ENCODE measurements around the gene PLD1.
A peak's percentile ranks its signal among the peaks of the same experiment; 100 is the strongest.
"Not testable (repeated sequence)": the region's sequence is repeated elsewhere in the genome, so short reads cannot be mapped to it uniquely, and the experiment has no call there.

PLD1 gene

GRCh38 chr3:171660188-171660587 lies 150.1 kb downstream of the PLD1 start:
- DNase-seq (ENCODE audit: low spot score) = no peak

GRCh38 chr3:171658841-171659240 lies 151.4 kb downstream of the PLD1 start:
- DNase-seq (ENCODE audit: low spot score) = no peak

GRCh38 chr3:171654809-171655208 lies 155.5 kb downstream of the PLD1 start:
- DNase-seq (ENCODE audit: low spot score) = no peak

- DNase-seq (ENCODE audit: low spot score) = no peak
Measured at GRCh38 chr3:171654326-171654725, 156.0 kb downstream of the PLD1 start.

GRCh38 chr3:171653701-171654100 lies 156.6 kb downstream of the PLD1 start:
- no peak for DNase-seq (ENCODE audit: low spot score)

GRCh38 chr3:171652932-171653331 lies 157.4 kb downstream of the PLD1 start:
- no peak for DNase-seq (ENCODE audit: low spot score)

GRCh38 chr3:171649911-171650592 lies 160.2 kb downstream of the PLD1 start:
- no peak for DNase-seq (ENCODE audit: low spot score)

GRCh38 chr3:171649267-171649666 lies 161.0 kb downstream of the PLD1 start:
- no peak for DNase-seq (ENCODE audit: low spot score)

- DNase-seq (ENCODE audit: low spot score) = no peak
Measured at GRCh38 chr3:171648069-171648468, 162.2 kb downstream of the PLD1 start.

- DNase-seq (ENCODE audit: low spot score) = peak; percentile 73
Measured at GRCh38 chr3:171646357-171647133, 163.7 kb downstream of the PLD1 start.

GRCh38 chr3:171644681-171645080 lies 165.6 kb downstream of the PLD1 start:
- DNase-seq (ENCODE audit: low spot score) = no peak

GRCh38 chr3:171643681-171644080 lies 166.6 kb downstream of the PLD1 start:
- no peak for DNase-seq (ENCODE audit: low spot score)

- no peak for DNase-seq (ENCODE audit: low spot score)
Measured at GRCh38 chr3:171643033-171643432, 167.2 kb downstream of the PLD1 start.

- peak; percentile 39 for DNase-seq (ENCODE audit: low spot score)
Measured at GRCh38 chr3:171640520-171641412, 169.5 kb downstream of the PLD1 start.

- DNase-seq (ENCODE audit: low spot score) = no peak
Measured at GRCh38 chr3:171636666-171637065, 173.6 kb downstream of the PLD1 start.

- no peak for DNase-seq (ENCODE audit: low spot score)
Measured at GRCh38 chr3:171632766-171633165, 177.5 kb downstream of the PLD1 start.

GRCh38 chr3:171626799-171627198 lies 183.5 kb downstream of the PLD1 start:
- not testable (repeated sequence) for DNase-seq (ENCODE audit: low spot score)

GRCh38 chr3:171622126-171622525 lies 188.2 kb downstream of the PLD1 start:
- DNase-seq (ENCODE audit: low spot score) = no peak

GRCh38 chr3:171620825-171621434 lies 189.4 kb downstream of the PLD1 start:
- peak; percentile 40 for DNase-seq (ENCODE audit: low spot score)

GRCh38 chr3:171616798-171617197 lies 193.5 kb downstream of the PLD1 start:
- DNase-seq (ENCODE audit: low spot score) = no peak

- no peak for DNase-seq (ENCODE audit: low spot score)
Measured at GRCh38 chr3:171615686-171616085, 194.6 kb downstream of the PLD1 start.

- no peak for DNase-seq (ENCODE audit: low spot score)
Measured at GRCh38 chr3:171615281-171615680, 195.0 kb downstream of the PLD1 start.
